ENCODE data around the gene BMI1. TPM values are rescaled to one million over a fixed set of nuclear protein-coding genes. Genes with fewer than 3 reads are reported as not detected.
"Not testable (repeated sequence)": the region's sequence is repeated elsewhere in the genome, so short reads cannot be mapped to it uniquely, and the experiment has no call there.

Gene BMI1
- 53.3 TPM for polyA plus RNA-seq (ENCODE audit: insufficient read length)

DNA sequence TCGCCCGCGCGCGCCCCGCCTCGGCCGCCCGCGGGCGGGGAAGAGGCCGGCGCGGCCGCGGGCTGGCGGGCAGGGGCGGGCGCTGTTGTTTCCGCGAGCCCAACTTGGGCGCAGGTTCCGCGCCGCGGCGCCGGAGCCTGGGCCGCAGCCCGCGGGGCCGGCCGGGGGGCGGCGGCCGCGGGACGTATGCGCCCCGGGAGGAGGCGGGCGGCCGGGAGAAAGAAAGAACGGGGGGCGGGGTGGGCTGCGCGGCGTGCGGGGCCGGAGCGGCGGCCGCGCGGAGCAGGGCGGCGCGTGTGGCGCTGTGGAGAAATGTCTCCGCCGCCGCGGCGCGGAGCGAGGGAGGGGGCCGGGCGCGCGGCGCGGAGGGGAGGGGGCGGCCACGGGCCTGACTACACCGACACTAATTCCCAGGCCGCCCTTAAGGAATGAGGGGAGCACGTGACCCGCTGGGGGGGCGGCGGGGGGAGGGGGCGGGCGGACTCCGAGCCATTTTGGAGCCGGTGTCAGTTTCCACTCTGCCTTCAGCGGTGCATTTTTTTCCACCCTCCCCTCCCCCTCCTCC is at the start of gene BMI1:
TSS of gene BMI1 (plus strand) at position 509 of the 565 bp plus-strand sequence. CDS start 5,351 bp downstream, outside the sequence.
- no peak for DNase-seq (ENCODE audit: low read depth)

DNA sequence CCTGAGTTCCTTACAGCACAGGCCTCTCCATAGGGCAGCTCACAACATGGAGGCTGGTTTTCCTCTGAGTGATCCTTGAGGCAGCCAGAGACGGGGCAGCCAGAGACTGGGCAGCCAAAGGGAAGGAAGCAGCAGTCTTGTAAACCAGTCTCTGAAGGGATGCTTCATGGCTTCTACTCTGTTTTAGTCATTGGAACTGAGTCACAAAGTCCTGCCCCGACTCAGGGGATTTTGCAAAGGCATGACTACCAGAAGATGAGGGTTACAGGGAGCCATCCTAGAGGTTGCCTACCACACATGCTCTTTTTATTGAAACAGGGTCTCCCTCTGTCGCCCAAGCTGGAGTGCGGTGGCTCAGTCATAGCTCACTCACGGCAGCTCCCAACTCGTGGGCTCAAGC is 49.1 kb upstream of the BMI1 start:
- DNase-seq (ENCODE audit: low read depth), result no peak

DNA sequence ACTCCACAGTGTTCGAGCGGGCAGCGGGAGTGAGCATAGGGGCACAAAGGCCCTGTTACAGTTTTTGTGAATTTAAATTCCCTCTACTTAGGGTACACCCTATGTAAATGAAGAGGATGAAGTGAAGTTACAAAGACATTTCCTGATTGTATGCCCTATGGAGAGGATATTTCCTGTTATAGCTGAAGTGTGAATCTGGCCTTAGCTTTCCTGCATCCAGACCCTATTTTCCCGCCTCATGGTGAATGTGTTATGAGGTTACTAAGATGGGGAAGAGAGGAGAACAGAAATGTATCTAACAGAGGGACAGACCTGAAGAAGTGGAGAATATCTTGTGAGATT is 42.5 kb upstream of the BMI1 start:
- no peak for DNase-seq (ENCODE audit: low read depth)

DNA sequence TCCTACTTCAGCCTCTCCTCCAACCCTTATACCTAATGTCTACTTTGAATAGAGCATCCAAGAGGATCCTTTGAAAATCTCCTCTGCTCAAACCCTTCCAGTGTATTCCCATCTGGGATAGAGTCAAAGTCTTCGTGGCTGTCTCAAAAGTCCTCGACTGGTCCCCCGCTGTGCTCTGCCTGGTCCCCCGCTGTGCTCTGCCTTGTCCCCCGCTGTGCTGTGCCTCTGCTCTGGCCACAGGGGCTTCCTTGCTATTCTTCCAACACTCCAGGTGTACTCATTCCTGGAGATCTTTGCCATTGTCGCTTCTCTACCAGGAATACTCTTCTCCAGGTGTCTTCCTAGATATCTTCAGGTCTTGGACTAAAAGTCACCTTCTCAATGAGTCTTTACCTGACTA is 40.8 kb upstream of the BMI1 start:
- DNase-seq (ENCODE audit: low read depth), result no peak

DNA sequence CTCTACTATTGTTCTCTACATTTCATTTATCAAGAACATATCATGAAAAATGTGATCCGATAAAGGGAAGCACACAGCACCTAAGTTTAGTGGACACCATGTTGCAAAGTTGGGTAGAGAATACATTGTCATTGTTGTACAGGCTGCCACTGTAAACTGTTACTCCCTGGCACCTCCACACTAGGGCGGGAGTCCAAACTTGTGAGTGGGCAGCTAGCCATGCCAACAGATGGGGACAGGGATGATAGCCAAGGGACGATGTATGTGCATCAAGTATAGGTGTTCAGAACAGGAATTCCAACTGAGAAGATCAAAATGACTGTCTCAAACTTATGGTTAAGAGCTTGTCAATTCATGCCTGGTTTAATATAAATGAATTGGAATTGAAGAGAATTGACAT is 35.8 kb upstream of the BMI1 start:
- DNase-seq (ENCODE audit: low read depth), result no peak

DNA sequence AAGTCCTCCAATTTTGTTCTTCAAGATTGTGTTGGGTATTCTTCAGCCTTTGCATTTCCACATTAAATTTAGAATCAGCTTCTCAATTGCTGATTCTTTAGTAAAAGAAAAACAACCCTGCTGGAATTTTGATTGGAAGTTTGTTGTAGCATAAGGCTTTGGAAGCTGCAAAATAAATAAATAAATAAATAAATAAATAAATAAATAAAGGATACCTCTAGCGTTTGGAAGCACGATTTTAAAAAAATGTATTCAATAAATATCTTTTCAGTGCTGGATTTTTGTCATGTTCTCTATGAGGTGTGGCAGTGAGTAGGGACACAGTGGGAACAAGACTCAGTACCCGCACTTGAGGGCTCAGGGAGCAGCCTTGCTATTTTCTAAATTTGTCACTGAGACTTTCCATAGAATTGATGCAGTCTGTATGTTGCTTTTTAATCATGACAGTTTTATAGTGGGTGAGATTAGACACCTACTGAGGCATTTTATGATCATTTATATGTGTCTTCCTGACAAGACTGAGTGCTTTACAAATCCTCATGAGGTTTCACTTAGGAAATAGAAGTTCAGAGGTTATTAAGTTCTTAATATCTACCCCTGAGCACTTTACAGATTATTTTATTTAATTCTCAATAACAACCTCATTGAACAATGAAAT is 27.0 kb upstream of the BMI1 start:
- no peak for DNase-seq (ENCODE audit: low read depth)

DNA sequence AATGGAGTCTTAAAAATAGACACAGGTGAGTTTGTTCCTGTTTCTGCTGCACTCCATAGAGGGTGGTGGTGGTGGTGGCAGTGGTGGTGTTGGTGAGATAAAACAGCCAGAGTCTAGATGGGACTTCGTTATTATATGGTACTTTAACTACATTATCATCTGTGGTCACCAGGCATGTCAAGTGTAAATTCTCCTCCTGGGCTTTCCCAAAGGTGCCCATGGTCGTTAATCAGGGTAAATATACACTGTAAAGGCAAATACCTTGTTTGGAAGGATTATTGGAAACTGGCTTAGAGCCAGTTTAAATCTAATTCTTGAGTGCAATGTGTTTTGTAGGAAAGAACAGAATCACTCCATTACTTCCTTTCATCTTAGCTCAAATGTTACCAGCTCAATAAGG is 26.2 kb upstream of the BMI1 start:
- no peak for DNase-seq (ENCODE audit: low read depth)

DNA sequence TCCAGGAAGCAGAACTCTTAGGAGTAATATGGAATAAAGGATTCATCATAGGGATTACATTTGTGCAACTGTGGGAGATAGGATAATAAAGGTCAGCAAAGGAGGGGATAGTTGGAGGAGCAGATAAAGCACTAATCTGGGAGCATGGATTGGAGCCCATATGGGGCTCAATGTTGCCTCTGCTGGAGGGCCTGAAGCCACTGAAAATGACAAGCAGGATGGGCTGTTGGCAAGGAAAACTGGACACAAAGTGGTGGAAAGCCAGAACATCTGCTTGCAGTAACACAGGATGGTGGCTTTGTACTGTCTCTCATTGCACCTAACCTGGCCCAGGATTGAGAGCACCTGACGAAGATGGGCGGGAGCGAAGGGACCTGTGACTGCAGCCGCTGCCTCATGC is 19.7 kb upstream of the BMI1 start:
- DNase-seq (ENCODE audit: low read depth), result no peak

DNA sequence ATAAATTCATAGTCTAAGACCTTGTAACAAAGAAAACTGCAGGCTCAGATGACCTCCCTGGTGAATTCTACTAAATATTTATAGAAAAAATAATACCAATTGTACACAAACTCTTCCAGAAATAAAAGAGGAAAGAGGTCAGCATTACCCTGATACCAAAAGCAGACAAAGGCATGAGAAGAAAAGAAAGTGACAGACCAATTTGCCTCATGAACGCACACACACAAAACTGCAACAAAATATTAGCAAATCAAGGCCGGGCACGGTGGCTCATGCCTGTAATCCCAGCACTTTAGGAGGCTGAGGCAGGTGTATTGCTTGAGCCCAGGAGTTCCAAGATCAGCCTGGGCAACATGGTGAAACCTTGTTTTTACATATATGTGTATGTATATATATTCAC is 17.4 kb upstream of the BMI1 start:
- DNase-seq (ENCODE audit: low read depth), result no peak

DNA sequence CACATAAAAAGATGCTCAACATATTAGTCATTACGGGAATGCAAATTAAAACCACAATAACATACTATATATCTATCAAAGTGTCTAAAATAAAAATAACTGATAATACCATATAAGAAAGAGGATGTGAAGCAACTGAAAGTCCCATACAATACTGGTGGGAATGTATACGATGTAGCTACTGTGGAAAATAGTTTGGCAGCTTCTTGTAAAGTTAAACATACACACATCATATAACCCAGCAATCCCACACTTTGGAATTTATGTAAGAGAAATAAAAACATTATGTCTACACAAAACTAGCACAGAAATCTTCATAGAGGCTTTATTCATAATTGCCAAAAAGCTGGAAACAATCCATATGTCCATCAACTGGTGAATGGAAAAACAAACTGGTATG is 15.2 kb upstream of the BMI1 start:
- DNase-seq (ENCODE audit: low read depth), result no peak

DNA sequence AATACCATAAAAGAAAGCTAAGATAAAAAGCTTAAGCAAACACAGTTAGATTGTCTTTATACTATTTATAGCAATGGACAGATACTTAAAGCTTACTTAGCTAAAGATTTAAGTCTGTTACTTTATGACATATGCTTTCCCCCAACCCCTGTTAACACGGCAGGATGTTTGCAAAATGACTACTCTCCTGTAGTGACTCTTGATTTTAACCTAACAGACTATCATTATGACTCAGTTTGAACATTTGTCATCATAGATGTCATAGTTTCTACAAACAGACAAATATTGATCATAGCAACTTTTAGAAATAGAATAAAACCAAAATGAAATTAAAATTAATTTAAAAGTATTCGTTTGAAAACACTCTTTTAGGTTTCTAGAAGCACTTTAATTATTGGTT is 12.5 kb upstream of the BMI1 start:
- no peak for DNase-seq (ENCODE audit: low read depth)

DNA sequence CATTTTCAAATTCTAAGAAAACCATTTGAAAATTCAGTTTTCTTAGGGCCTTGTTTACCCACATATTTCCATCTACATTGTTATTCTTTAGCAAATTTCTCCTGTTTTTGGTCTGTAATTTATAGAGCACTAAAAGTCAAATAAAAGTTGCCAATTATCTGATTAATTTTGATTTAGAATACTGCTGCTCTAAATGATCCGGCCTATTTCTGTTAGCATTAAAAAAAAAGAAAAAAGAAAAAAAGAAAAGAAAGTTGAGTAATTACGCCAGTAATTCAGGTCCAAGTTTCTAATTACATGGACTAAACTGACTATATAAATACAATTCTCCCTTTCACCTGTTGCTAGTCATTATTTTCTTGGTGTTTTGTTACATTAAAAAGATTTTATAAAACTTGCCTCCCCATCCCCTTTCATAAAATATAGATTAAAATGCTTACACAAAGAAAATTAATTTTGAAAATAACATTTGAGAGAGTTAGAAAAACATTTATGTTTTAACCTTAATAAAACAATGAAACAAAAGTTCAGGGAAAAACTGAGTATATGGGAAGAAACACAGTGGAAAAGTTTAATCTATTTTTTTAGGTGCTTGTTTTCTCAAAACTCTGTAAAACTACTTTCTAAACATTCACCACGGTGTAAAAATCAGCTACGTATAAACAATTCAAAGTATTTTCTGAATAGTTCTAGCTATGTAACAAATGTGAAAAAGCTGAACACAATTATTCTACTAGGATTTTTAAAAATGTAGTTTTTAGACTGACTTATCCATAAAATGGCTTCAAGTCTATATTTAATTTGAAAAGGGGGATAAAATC is 11.5 kb upstream of the BMI1 start:
- no peak for DNase-seq (ENCODE audit: low read depth)

DNA sequence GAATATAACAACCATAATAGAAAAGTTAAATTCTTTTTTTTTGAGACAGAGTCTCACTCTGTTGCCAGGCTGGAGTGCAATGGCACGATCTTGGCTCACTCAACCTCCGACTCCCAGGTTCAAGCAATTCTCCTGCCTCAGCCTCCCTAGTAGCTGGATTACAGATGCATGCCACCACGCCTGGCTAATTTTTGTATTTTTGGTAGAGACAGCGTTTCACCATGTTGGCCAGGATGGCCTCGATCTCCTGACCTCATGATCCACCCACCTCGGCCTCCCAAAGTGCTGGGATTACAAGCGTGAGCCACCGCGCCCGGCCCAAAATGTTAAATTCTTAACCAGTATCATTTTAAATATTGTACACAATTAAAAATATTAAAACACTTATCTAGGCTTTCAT is 10.9 kb upstream of the BMI1 start:
- not testable (repeated sequence) for DNase-seq (ENCODE audit: low read depth)

DNA sequence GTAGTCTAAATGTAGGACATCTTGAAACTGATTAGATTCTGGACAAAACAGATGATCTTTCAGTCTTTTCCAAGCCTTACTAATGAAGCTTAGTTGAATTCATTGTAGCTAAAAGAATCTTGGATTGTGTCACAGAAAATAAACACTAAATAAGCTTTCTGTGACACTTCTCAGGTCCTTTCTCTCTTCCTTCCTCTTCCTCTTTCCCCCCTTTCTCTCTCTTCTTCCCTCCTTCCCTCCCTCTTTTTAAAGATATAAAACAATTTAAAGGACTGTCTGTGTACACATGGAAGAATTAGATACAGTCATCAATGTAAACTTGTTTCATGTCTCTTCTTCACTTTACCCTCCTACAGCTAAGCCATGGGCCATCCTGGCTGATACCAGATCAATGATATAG is 10.0 kb upstream of the BMI1 start:
- DNase-seq (ENCODE audit: low read depth), result no peak

DNA sequence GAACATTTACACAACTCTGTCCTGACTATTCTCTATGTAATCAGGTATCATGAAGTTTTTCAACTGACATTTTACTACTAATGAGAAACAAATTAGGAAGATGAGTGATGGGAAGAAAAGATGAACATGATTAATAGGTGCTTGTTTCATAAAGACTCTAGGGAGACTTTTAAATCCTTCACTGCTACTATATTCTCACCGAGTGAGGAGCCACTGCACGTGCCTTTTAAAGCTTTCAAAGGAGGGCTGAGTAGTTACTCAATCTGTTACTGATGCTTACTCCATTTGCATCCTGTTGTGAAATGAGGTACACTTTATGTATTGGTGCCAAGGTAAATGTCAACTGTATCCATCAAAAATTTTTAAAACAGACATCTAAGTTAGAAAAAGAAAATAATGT is 6.0 kb upstream of the BMI1 start:
- no peak for DNase-seq (ENCODE audit: low read depth)

DNA sequence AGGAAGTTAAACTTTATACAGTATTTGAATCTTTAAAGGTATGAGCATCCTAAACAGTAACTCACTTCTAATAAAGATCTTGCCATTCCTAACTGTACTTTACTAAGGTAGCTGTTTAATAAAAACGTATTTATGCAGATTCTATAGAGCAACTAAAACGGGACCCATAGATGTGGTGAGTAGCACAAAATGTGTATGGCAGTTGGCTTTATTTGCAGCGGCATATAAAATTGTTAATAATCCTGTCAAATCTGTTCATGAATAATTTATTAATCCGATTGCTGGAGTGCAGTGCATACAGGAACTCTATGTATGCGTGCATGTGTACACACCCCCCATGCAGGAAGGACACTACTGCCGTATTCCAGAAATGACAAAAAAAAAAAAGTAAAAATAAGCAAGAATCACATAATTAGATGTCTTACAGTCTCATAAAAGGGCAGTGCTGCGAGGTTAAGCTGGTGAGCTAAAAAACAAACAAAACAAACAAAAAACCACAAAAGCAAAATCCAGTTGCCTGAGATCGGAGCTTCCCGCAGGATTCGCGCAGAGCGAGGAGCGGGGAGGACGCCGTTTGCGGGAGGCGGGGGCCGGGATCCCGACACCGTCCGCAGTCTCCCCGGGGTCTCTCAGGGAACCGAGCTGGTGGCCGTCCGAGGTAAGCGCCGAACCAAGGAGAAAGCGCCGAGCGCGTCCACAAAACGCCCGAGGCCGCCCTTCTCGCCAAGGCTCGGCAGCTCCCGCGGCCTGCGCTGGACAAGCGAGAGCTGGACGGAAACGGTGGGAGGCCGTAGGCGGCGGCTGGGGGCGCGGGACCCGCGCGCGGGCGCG is 5.2 kb upstream of the BMI1 start:
- DNase-seq (ENCODE audit: low read depth), result no peak

DNA sequence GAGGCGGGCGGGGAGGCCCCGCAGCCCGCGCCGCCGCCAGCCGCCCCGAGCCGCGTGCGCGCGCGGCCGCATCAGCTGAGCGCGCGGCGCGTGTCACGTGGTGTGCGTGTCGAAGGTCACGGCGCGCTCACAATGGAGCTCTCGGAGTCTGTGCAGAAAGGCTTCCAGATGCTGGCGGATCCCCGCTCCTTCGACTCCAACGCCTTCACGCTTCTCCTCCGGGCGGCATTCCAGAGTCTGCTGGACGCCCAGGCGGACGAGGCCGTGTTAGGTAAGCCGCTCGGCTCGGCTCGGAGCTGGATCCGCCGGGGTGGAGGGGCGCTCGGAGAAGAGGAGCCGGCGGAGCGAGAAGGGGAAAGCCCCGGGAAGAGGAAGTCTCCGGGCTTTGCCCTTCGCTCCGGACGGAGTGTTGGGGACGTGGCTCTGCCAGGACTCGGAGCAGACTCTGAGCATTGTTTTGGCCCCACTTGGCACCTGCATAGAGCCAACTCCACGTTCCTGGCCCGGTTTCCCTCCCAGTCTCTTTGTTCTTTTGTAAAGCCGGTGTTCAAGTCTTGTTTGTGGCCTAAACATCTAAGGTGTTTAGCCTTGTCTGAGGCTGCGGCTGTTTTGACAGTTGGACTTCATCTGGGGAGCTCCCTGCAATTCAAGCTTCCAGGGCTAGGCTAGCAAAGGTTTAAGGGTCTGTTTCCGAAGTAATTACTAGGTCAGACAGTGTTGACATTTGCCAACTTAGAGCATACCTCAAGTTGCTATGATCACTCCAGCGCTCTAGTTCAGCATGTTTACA is 4.4 kb upstream of the BMI1 start, which contains the start of gene COMMD3:
TSS of gene COMMD3 (plus strand) at position 103 of the 790 bp plus-strand sequence. CDS start at position 133, 30 bp downstream.
- DNase-seq (ENCODE audit: low read depth), result peak; percentile 86

DNA sequence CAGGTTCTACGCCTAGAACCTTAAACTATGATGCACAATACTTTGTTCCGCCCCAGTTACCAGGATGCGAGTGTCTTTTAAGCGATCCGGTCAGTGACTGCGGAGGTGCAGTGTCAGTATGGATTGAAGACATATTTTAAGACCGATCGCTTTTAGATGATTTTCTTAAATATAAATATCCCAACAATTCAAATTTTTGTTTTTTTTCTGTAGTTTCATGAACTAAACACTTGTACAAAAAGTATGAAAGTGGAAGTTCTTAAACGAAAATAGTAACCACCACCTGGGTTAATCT is 3.9 kb upstream of the BMI1 start:
- no peak for DNase-seq (ENCODE audit: low read depth)

DNA sequence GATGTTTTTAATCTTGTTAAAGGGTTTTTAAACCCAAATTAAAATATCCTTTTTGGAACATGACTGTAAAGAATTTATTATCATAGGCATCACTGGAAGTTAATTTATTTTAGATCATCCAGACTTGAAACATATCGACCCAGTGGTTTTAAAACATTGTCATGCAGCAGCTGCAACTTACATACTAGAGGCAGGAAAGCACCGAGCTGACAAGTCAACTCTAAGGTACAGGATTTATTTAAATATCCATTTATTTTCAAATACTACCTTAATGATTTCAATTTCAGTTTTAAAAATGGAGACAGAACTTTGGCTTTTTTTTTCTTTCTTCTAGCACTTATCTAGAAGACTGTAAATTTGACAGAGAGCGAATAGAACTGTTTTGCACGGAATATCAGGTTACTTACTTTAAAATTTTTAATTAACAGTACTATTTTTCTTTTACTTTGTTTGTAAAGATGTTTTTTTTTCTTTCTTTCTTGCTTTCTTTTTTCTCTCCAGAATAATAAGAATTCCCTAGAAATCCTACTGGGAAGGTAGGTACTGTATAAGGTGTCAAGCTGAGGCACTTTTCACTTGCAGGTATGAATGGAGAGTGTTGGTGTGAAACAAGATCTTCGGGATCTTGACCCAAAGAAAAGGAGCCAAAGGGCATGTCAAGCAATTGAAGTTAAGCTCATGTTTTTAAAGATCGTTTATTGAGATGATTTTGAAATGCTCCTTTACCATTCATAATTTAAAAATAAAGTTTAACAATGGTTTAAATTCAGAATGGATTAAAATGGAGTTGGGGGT is 2.9 kb upstream of the BMI1 start:
- DNase-seq (ENCODE audit: low read depth), result no peak

DNA sequence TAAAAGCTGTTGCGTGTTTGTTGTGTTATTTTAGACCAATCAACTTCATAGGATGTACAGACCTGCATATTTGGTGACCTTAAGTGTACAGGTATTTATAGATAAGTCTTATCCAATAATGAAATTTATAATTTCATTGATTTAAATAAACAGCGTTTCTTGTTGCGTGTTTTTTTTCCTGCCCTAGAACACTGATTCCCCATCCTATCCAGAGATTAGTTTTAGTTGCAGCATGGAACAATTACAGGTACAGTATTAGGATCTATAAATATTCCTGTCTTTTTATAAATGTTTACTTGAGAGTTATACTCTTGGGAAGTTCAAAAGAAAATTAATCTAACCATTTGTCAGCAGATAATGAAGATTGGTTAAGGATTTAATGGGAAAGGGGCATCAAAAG is 2.1 kb upstream of the BMI1 start:
- DNase-seq (ENCODE audit: low read depth), result no peak

DNA sequence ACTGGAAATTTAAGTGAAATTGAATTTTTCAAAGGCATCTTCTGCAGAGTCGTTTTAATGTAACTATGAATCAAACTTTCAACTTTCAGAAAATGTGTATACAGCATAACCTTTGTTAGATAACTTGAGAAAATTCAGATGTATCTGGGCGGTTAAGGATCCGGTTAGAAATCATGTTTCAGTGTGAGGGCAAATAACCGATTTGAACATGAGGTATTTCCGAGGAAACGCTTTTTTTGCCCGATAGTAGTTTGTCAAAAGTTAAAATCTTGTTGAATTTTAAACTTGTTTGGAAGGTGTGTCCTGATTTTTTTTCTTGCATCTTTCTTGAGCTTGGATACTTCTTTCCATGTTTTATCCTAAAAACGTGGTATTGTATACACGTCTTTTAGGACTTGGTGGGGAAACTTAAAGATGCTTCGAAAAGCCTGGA is 1.3 kb upstream of the BMI1 start:
- no peak for DNase-seq (ENCODE audit: low read depth)
